IMR-90 (cell line): ENCODE data around the gene KDM1B. TPM values are rescaled to one million over a fixed set of nuclear protein-coding genes. Genes with fewer than 3 reads are reported as not detected.

Source experiments
- ATAC-seq: fragments of 200-7000 bp; cut with Tn5 transposase; 2 replicates; pipeline ENCODE4 v1.9.1; 2020; ENCODE audit warnings: low read depth, mild to moderate bottlenecking, moderate library complexity
- BruUV-seq: library from RNA; stranded (reverse); fragments of 400-500 nt; replicated peaks from 2 replicates; lab custom pipeline; 2021; lab: Mats Ljungman, UMichigan
- CTCF ChIA-PET: fragments of 300-600 bp; formaldehyde crosslinking; extraction: SDS; loops from one replicate; lab custom pipeline; 2021; ENCODE audit warnings: antibody characterized with exemption; lab: Yijun Ruan, JAX
- POLR2A ChIA-PET: fragments of 300-600 bp; sonication (Branson Sonifier 250); formaldehyde crosslinking; loops from one replicate; lab custom pipeline; 2022; ENCODE audit warnings: antibody characterized with exemption; ENCODE audit not compliant: unreplicated experiment; lab: Charles Lee
- DNase-seq: peaks from one replicate; pipeline ENCODE4 v3.0.0; 2013
- H2AFZ ChIP-seq: replicated peaks from 2 replicates; pipeline ENCODE3; 2013; ENCODE audit warnings: low read length, mild to moderate bottlenecking; ENCODE audit not compliant: poor library complexity
- H2AK5ac ChIP-seq: 2 replicates; pipeline ENCODE4 v1.6.1; 2013; ENCODE audit warnings: low read depth, low read length, inconsistent platforms
- H2AK9ac ChIP-seq: replicated peaks from 2 replicates; pipeline ENCODE3; 2013; ENCODE audit warnings: mild to moderate bottlenecking, low read depth, low read length, moderate library complexity; ENCODE audit not compliant: poor library complexity
- H2BK120ac ChIP-seq: 2 replicates; pipeline ENCODE4 v1.6.1; 2013; ENCODE audit warnings: low read depth, low read length, inconsistent platforms
- H2BK15ac ChIP-seq: 3 replicates; pipeline ENCODE4 v1.6.1; 2013; ENCODE audit warnings: low read depth, low read length, inconsistent platforms
- H2BK20ac ChIP-seq: 2 replicates; pipeline ENCODE4 v1.6.1; 2013; ENCODE audit warnings: low read depth, mild to moderate bottlenecking, inconsistent platforms, low read length, moderate library complexity
- H2BK5ac ChIP-seq: 2 replicates; pipeline ENCODE4 v1.6.1; 2013; ENCODE audit warnings: mild to moderate bottlenecking, low read depth, low read length, inconsistent platforms; ENCODE audit not compliant: poor library complexity, severe bottlenecking
- H3K14ac ChIP-seq: replicated peaks from 2 replicates; pipeline ENCODE4 v1.6.1; 2013; ENCODE audit warnings: low read depth, low read length, inconsistent platforms
- H3K18ac ChIP-seq: 2 replicates; pipeline ENCODE4 v1.6.1; 2013; ENCODE audit warnings: low read depth, low read length, control low read depth
- H3K23ac ChIP-seq: 2 replicates; pipeline ENCODE4 v1.6.1; 2013; ENCODE audit warnings: low read depth, low read length, inconsistent platforms
- H3K27ac ChIP-seq: 2 replicates; pipeline ENCODE4 v1.5.1; 2013; ENCODE audit warnings: mild to moderate bottlenecking, control low read depth, low read length; ENCODE audit not compliant: insufficient read depth
- H3K27me3 ChIP-seq: 2 replicates; pipeline ENCODE4 v1.6.1; 2013; ENCODE audit warnings: low read length; ENCODE audit not compliant: control insufficient read depth, insufficient read depth
- H3K36me3 ChIP-seq: 2 replicates; pipeline ENCODE4 v1.6.1; 2013; ENCODE audit warnings: low read length, mixed read lengths; ENCODE audit not compliant: control insufficient read depth, insufficient read depth
- H3K4ac ChIP-seq: 2 replicates; pipeline ENCODE4 v1.6.1; 2013; ENCODE audit warnings: low read depth, low read length, inconsistent platforms
- H3K4me1 ChIP-seq: 2 replicates; pipeline ENCODE4 v1.6.1; 2013; ENCODE audit warnings: low read length, mixed read lengths; ENCODE audit not compliant: control insufficient read depth, insufficient read depth
- H3K4me2 ChIP-seq: 2 replicates; pipeline ENCODE4 v1.6.1; 2013; ENCODE audit warnings: low read depth, mild to moderate bottlenecking, control low read depth, low read length, moderate library complexity
- H3K4me3 ChIP-seq: 2 replicates; pipeline ENCODE4 v1.5.1; 2013; ENCODE audit warnings: low read depth, mild to moderate bottlenecking, control low read depth, low read length, moderate library complexity; ENCODE audit not compliant: insufficient read depth
- H3K56ac ChIP-seq: 2 replicates; pipeline ENCODE4 v1.6.1; 2013; ENCODE audit warnings: low read length, inconsistent platforms; ENCODE audit not compliant: insufficient read depth; ENCODE audit errors: extremely low read depth
- H3K79me1 ChIP-seq, 2 experiments: 2 replicates each; pipeline ENCODE4 v1.6.1; 2013; ENCODE audit warnings: low read length in 2 of 2, inconsistent platforms in 1 of 2, low read depth in 1 of 2
- H3K9ac ChIP-seq: 2 replicates; pipeline ENCODE4 v1.6.1; 2013; ENCODE audit warnings: low read depth, low read length, control low read depth
- H3K9me1 ChIP-seq: 2 replicates; pipeline ENCODE4 v1.6.1; 2013; ENCODE audit warnings: low read length, inconsistent platforms; ENCODE audit not compliant: insufficient read depth
- H3K9me3 ChIP-seq: 2 replicates; pipeline ENCODE4 v1.6.1; 2013; ENCODE audit warnings: low read length; ENCODE audit not compliant: control insufficient read depth, insufficient read depth
- H4K20me1 ChIP-seq: 2 replicates; pipeline ENCODE4 v1.6.1; 2013; ENCODE audit warnings: low read length, inconsistent platforms; ENCODE audit not compliant: insufficient read depth
- H4K5ac ChIP-seq: 2 replicates; pipeline ENCODE4 v1.6.1; 2013; ENCODE audit warnings: mild to moderate bottlenecking, low read depth, low read length, control low read depth
- H4K8ac ChIP-seq, 2 experiments: 2 replicates each; pipeline ENCODE4 v1.6.1; 2013; ENCODE audit warnings: low read depth in 2 of 2, low read length in 2 of 2, control low read depth in 1 of 2, inconsistent platforms in 1 of 2
- H4K91ac ChIP-seq: 2 replicates; pipeline ENCODE4 v1.6.1; 2013; ENCODE audit warnings: low read depth, low read length, inconsistent platforms; ENCODE audit not compliant: insufficient read depth
- MAFK ChIP-seq: IDR thresholded peaks from 2 replicates; pipeline ENCODE4 v1.6.1; 2012; ENCODE audit warnings: low read depth, low read length, improper control_type of control experiment
- MAZ ChIP-seq: IDR thresholded peaks from 2 replicates; pipeline ENCODE4 v1.6.1; 2012; ENCODE audit warnings: low read depth, mild to moderate bottlenecking, low read length, improper control_type of control experiment, moderate library complexity, borderline replicate concordance
- POLR2A ChIP-seq: IDR thresholded peaks from 2 replicates; pipeline ENCODE4 v1.6.1; 2012; ENCODE audit warnings: mild to moderate bottlenecking, low read depth, low read length
- WGBS, 2 experiments: methylation state at CpG; one replicate each; pipeline versions ENCODE4 v1.1.5 to v1.1.7; 2013; ENCODE audit warnings: missing lambda C conversion rate in 2 of 2; ENCODE audit not compliant: insufficient read length in 1 of 2; ENCODE audit errors: extremely low coverage in 2 of 2; 5-methylcytosine and 5-hydroxymethylcytosine counted together
- dilution Hi-C: fragments of 300-500 bp; cut with HindIII; formaldehyde crosslinking; loops from one replicate; pipeline ENCODE4 v1.14.3; 2018; ENCODE audit warnings: low sequenced_read_pairs; ENCODE audit not compliant: unreplicated experiment
- in situ Hi-C: fragments of 300-500 bp; cut with MboI; formaldehyde crosslinking; loops from 3 replicates; pipeline ENCODE4 v1.14.3; 2019; ENCODE audit warnings: low sequenced_read_pairs, inconsistent platforms, mixed read lengths
- intact Hi-C: fragments of 100-400 bp; cut with micrococcal nuclease; formaldehyde crosslinking; loops from 2 replicates; pipeline ENCODE4 v1.10.0; 2022
- polyA plus RNA-seq, 3 experiments: library from polyadenylated mRNA; depleted of rRNA; stranded (reverse); fragments of >200 nt; gene quantifications; 2 replicates each; pipeline ENCODE4 v1.2.3, GENCODE V29; 2012; ENCODE audit warnings: low replicate concordance in 1 of 3
- total RNA-seq: library from RNA; depleted of rRNA; stranded (reverse); fragments of >200 nt; gene quantifications from 2 replicates; pipeline ENCODE4 v1.2.3, GENCODE V29; 2012
- TF ChIP-seq, protein P1 (sequence below): fragments of 150-350 bp; IDR thresholded peaks from 2 replicates; pipeline ENCODE4 v1.6.1; 2016; ENCODE audit warnings: low read depth, mild to moderate bottlenecking, low read length, moderate library complexity, borderline replicate concordance
- TF ChIP-seq, protein P2 (sequence below): fragments of 150-350 bp; IDR thresholded peaks from 2 replicates; pipeline ENCODE4 v1.6.1; 2017; ENCODE audit warnings: mild to moderate bottlenecking, antibody characterized with exemption, low read length, low read depth
- TF ChIP-seq, protein P3 (sequence below): conservative IDR thresholded peaks from 2 replicates; pipeline ENCODE4 v1.5.1; 2012; ENCODE audit warnings: mild to moderate bottlenecking, low read depth, low read length, improper control_type of control experiment

KDM1B gene
- total and polyA plus RNA-seq, 2 of the 4 experiments (the other 2 are of a cell fraction) = 13.2 to 16.7 TPM

GRCh38 chr6:18243302-18243893 lies 88.2 kb downstream of the KDM1B start:
- Histone ChIP-seq H3K4me2 (no peak overlapping the region), H2BK15ac (no peak overlapping the region), H2BK120ac (no peak overlapping the region), H3K27me3 (no peaks in the 10 kb centered on the region), H3K79me1 (peaks cover 20 to 60% of the 10 kb centered on the region in 2 experiments), H3K27ac (no peak overlapping the region), H3K4me3 (no peak overlapping the region), H3K56ac (no peak overlapping the region), H3K36me3 (peaks cover 27% of the 10 kb centered on the region), H3K9me1 (0 out of 2 replicates have a peak, but pooled peaks cover 3% of the 10 kb centered on the region), H3K18ac (no peak overlapping the region), H3K4ac (no peak overlapping the region), H2BK5ac (peak overlapping the region; percentile 67), H3K14ac (no peak overlapping the region; the same call in 1 of the 2 replicates), H4K8ac (no peak overlapping the region; a peak in 1 of 4 replicates), H4K20me1 (no peaks in the 10 kb centered on the region; the same call in 1 of the 2 replicates), H3K4me1 (peaks cover 5% of the 10 kb centered on the region), H3K23ac (no peak overlapping the region), H2AK9ac (no peak overlapping the region), H3K9me3 (no peaks in the 10 kb centered on the region), H3K9ac (no peak overlapping the region), H2BK20ac (no peak overlapping the region), H4K91ac (no peak overlapping the region), H2AFZ (no peak overlapping the region), H2AK5ac (no peak overlapping the region), H4K5ac (no peak overlapping the region)
- CTCF ChIA-PET = no interaction called here
- DNase-seq (no peak), ATAC-seq (no peak)
- in situ Hi-C loops (no loop called here), intact Hi-C loops (loop anchor here (10.0 kb wide), 1 partner anchor 389 kb away; no protein-coding TSS in a partner anchor), dilution Hi-C loops (no loop called here)
- POLR2A ChIA-PET = no interaction called here
- TF ChIP-seq, protein P1, sequence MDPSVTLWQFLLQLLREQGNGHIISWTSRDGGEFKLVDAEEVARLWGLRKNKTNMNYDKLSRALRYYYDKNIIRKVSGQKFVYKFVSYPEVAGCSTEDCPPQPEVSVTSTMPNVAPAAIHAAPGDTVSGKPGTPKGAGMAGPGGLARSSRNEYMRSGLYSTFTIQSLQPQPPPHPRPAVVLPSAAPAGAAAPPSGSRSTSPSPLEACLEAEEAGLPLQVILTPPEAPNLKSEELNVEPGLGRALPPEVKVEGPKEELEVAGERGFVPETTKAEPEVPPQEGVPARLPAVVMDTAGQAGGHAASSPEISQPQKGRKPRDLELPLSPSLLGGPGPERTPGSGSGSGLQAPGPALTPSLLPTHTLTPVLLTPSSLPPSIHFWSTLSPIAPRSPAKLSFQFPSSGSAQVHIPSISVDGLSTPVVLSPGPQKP = no peak
- no peak for TF ChIP-seq MAFK
- TF ChIP-seq, protein P2, sequence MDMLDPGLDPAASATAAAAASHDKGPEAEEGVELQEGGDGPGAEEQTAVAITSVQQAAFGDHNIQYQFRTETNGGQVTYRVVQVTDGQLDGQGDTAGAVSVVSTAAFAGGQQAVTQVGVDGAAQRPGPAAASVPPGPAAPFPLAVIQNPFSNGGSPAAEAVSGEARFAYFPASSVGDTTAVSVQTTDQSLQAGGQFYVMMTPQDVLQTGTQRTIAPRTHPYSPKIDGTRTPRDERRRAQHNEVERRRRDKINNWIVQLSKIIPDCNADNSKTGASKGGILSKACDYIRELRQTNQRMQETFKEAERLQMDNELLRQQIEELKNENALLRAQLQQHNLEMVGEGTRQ = no peak
- TF ChIP-seq MAZ = no peak
- no peak for TF ChIP-seq POLR2A
- TF ChIP-seq, protein P3, sequence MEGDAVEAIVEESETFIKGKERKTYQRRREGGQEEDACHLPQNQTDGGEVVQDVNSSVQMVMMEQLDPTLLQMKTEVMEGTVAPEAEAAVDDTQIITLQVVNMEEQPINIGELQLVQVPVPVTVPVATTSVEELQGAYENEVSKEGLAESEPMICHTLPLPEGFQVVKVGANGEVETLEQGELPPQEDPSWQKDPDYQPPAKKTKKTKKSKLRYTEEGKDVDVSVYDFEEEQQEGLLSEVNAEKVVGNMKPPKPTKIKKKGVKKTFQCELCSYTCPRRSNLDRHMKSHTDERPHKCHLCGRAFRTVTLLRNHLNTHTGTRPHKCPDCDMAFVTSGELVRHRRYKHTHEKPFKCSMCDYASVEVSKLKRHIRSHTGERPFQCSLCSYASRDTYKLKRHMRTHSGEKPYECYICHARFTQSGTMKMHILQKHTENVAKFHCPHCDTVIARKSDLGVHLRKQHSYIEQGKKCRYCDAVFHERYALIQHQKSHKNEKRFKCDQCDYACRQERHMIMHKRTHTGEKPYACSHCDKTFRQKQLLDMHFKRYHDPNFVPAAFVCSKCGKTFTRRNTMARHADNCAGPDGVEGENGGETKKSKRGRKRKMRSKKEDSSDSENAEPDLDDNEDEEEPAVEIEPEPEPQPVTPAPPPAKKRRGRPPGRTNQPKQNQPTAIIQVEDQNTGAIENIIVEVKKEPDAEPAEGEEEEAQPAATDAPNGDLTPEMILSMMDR = no peak
- no TSS peak for BruUV-seq
- 100% methylated on average over 1 of the region's 3 CpGs; no CpG with 5 or more reads in 1 of the 2 experiments for WGBS, 2 experiments
